IPS-15b (cell line): ENCODE results near the gene CFAP54.

ENCODE experiments used
- H3K27me3 ChIP-seq: one replicate; pipeline ENCODE4 v1.6.1; 2013; ENCODE audit warnings: low read length; ENCODE audit not compliant: control insufficient read depth, insufficient read depth
- H3K36me3 ChIP-seq: one replicate; pipeline ENCODE4 v1.6.1; 2013; ENCODE audit warnings: low read length; ENCODE audit not compliant: control insufficient read depth, insufficient read depth
- H3K4me1 ChIP-seq: one replicate; pipeline ENCODE4 v1.6.1; 2013; ENCODE audit warnings: mild to moderate bottlenecking, low read length; ENCODE audit not compliant: control insufficient read depth, insufficient read depth
- H3K4me3 ChIP-seq: one replicate; pipeline ENCODE4 v1.5.1; 2013; ENCODE audit warnings: low read depth, low read length
- H3K9ac ChIP-seq: one replicate; pipeline ENCODE4 v1.6.1; 2013; ENCODE audit warnings: low read depth, mild to moderate bottlenecking, low read length
- H3K9me3 ChIP-seq: one replicate; pipeline ENCODE4 v1.6.1; 2013; ENCODE audit warnings: mild to moderate bottlenecking, low read length; ENCODE audit not compliant: control insufficient read depth, insufficient read depth

CFAP54 gene

DNA sequence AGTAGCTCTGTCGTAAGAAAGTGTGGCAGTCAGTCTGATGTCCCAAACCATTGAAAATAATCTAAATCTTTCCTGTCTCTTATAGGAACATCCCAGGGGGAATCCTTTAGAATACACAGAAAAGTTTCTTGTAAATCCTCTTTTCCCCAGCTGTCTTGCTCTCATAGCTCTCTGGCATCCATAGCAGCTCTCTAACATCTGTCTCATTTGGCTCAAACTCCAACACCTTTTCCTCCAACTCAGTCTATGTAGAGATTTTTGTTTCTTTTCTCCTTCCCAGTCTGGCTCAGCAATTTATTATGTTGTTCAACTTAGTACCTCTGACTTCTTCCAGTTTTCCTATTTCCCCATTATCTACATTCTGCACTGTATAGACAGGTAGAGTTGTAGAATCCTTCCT lies 333.3 kb downstream of the CFAP54 start:
- no peak overlapping the region for H3K4me3 ChIP-seq
- H3K9me3 ChIP-seq: no peaks in the 10 kb centered on the region
- H3K27me3 ChIP-seq: no peaks in the 10 kb centered on the region
- H3K9ac ChIP-seq: no peak overlapping the region
- H3K4me1 ChIP-seq: no peaks in the 10 kb centered on the region
- no peaks in the 10 kb centered on the region for H3K36me3 ChIP-seq

GRCh38 chr12:96824074-96824837 lies 334.9 kb downstream of the CFAP54 start:
- Histone ChIP-seq H3K9me3 (no peaks in the 10 kb centered on the region), H3K9ac (no peak overlapping the region), H3K27me3 (no peaks in the 10 kb centered on the region), H3K36me3 (no peaks in the 10 kb centered on the region), H3K4me3 (no peak overlapping the region), H3K4me1 (no peaks in the 10 kb centered on the region)

DNA sequence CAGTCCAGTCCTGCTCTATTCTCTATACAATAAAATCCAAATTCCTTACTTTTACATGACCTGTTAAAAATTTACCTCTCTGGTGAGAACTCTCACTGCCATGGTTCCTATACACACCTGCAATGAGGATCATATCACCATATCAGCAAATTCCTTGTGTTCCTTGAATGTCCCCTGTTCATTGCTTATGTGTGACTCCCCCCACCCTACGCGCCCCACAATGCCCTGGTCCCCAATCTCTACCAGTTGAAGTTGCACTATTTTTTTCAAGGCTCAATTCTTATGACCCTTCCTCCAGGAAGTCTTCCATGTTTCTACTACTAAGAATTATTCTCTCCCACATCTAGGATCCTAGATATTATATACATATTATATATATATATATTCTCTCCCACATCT lies 335.5 kb downstream of the CFAP54 start:
- Histone ChIP-seq H3K4me3 (no peak overlapping the region), H3K36me3 (no peaks in the 10 kb centered on the region), H3K4me1 (no peaks in the 10 kb centered on the region), H3K9ac (no peak overlapping the region), H3K9me3 (no peaks in the 10 kb centered on the region), H3K27me3 (no peaks in the 10 kb centered on the region)

GRCh38 chr12:96828169-96828789 lies 338.9 kb downstream of the CFAP54 start:
- Histone ChIP-seq H3K4me3 (no peak overlapping the region), H3K27me3 (no peaks in the 10 kb centered on the region), H3K36me3 (no peaks in the 10 kb centered on the region), H3K9ac (no peak overlapping the region), H3K9me3 (no peaks in the 10 kb centered on the region), H3K4me1 (no peaks in the 10 kb centered on the region)

DNA sequence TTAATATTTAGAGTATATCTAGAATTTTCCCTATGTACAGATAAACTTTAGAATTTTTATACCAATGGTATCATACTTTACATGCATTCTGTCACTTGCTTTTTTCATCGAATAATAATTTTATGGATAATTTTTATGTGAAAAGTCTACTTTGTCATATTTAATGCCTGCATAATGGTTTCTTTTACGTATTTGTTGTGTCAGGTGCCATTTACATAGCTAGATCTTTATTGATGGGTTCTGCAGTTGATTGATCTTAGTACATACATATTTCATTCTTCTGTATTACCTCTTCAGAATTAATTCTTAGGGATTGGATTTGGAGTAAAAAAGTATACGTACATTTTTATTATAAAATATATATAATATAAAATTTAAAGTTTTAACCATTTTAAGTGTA lies 340.0 kb downstream of the CFAP54 start:
- no peaks in the 10 kb centered on the region for H3K36me3 ChIP-seq
- H3K4me1 ChIP-seq: no peaks in the 10 kb centered on the region
- H3K4me3 ChIP-seq: no peak overlapping the region
- no peaks in the 10 kb centered on the region for H3K9me3 ChIP-seq
- no peak overlapping the region for H3K9ac ChIP-seq
- no peaks in the 10 kb centered on the region for H3K27me3 ChIP-seq

DNA sequence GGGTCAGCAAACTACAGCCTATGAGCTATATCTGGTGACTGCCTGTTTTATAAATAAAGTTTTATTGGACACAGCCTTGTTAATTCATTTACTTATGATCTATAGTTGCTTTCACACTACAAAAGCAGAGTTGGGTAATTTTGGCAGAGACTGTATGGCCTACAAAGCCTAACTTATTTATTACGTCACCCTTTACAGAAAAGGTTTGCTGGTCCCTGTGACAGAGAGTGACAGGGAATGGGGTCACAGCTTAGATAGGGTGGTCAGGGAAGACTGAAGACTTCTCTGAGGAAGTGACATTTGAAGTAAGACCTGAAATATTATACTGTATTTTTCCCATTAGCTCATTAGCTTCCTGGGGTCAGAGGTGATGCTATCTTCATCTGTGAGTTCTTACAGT lies 342.0 kb downstream of the CFAP54 start:
- Histone ChIP-seq H3K36me3 (no peaks in the 10 kb centered on the region), H3K4me1 (no peaks in the 10 kb centered on the region), H3K9me3 (no peaks in the 10 kb centered on the region), H3K27me3 (no peaks in the 10 kb centered on the region), H3K4me3 (no peak overlapping the region), H3K9ac (no peak overlapping the region)

GRCh38 chr12:96846293-96846692 lies 356.9 kb downstream of the CFAP54 start:
- no peaks in the 10 kb centered on the region for H3K27me3 ChIP-seq
- H3K4me1 ChIP-seq: peaks cover 2% of the 10 kb centered on the region
- no peaks in the 10 kb centered on the region for H3K9me3 ChIP-seq
- no peak overlapping the region for H3K4me3 ChIP-seq
- H3K36me3 ChIP-seq: no peaks in the 10 kb centered on the region
- H3K9ac ChIP-seq: no peak overlapping the region

DNA sequence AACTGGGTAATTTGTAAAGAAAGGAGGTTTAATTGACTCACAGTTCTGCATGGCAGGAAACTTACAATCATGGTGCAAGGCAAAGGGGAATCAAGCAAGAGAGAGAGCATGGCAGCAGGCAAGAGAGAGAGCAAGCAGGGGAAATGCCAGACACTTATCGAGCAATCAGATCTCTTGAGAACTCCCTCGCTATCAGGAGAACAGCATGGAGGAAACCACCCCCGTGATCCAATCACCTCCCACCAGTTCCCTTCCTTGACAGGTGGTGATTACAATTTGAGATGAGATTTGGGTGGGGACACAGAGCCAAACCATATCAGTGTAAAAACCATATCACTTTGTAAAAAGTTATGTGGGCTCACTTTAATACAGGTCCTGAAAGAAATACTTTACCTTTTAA lies 361.3 kb downstream of the CFAP54 start:
- H3K4me1 ChIP-seq: peaks cover 2% of the 10 kb centered on the region
- no peaks in the 10 kb centered on the region for H3K36me3 ChIP-seq
- no peak overlapping the region for H3K9ac ChIP-seq
- no peaks in the 10 kb centered on the region for H3K9me3 ChIP-seq
- no peaks in the 10 kb centered on the region for H3K27me3 ChIP-seq
- no peak overlapping the region for H3K4me3 ChIP-seq

- Histone ChIP-seq H3K4me3 (no peak overlapping the region), H3K4me1 (no peaks in the 10 kb centered on the region), H3K9me3 (no peaks in the 10 kb centered on the region), H3K36me3 (no peaks in the 10 kb centered on the region), H3K9ac (no peak overlapping the region), H3K27me3 (no peaks in the 10 kb centered on the region)
These were observed 368.8 kb downstream of the CFAP54 start for GRCh38 chr12:96858162-96858561.

DNA sequence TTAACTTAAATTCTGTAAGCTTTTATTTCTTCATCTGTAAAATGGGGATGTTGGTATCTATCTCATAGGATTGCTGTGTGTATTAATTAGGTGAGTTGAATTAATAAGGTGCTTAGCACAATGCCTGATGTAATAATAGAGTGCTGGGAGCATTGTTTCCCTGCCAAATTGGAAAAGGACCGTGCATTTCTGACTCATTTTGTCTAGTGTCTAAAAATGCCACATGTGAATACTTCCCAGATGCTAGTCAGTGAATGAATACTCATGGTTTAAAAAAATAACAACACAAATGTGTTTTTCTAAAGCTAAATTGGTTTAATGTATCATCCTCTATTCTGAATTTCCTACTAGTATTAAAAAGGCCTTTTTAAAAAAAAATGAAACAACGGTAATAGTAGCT lies 372.3 kb downstream of the CFAP54 start:
- Histone ChIP-seq H3K9me3 (no peaks in the 10 kb centered on the region), H3K4me3 (no peak overlapping the region)

GRCh38 chr12:96862326-96862725 lies 372.9 kb downstream of the CFAP54 start:
- H3K36me3 ChIP-seq: no peaks in the 10 kb centered on the region
- no peaks in the 10 kb centered on the region for H3K27me3 ChIP-seq
- no peak overlapping the region for H3K9ac ChIP-seq
- no peak overlapping the region for H3K4me3 ChIP-seq
- H3K9me3 ChIP-seq: no peaks in the 10 kb centered on the region
- H3K4me1 ChIP-seq: no peaks in the 10 kb centered on the region

More for the DNA sequence above, 372.3 kb downstream of the CFAP54 start:
- Histone ChIP-seq H3K4me1 (no peaks in the 10 kb centered on the region), H3K9ac (no peak overlapping the region), H3K27me3 (no peaks in the 10 kb centered on the region), H3K36me3 (no peaks in the 10 kb centered on the region)

DNA sequence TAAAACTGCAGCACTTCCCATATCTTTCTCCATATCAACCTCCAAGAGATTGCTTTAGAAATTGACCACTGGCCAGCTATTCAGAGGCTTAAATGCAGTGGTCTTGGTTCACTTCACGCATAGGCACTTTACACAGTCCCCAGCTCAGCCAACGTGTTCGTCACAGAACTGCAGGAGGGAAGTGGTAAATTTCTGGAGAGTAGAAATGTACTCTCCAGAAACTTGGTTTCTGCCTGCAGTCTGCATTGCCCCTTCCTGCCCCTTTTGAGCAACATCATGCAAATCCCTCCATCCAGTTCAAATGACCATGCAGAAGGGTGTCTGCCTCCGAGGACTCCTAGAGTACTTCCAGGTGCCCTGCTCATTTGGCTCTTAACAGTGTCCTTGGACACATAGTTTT lies 375.0 kb downstream of the CFAP54 start:
- no peak overlapping the region for H3K4me3 ChIP-seq
- H3K9me3 ChIP-seq: no peaks in the 10 kb centered on the region
- H3K4me1 ChIP-seq: no peaks in the 10 kb centered on the region
- no peak overlapping the region for H3K9ac ChIP-seq
- H3K27me3 ChIP-seq: no peaks in the 10 kb centered on the region
- no peaks in the 10 kb centered on the region for H3K36me3 ChIP-seq
